Ishikawa (cell line): ENCODE data around the gene LRRC71.

ENCODE experiments used
- CEBPB ChIP-seq: IDR thresholded peaks from 2 replicates; pipeline ENCODE4 v1.6.1; 2012
- CREB1 ChIP-seq: IDR thresholded peaks from 2 replicates; pipeline ENCODE4 v1.6.1; 2012; ENCODE audit warnings: low read depth
- EGR1 ChIP-seq: IDR thresholded peaks from 2 replicates; pipeline ENCODE4 v1.6.1; 2012
- EP300 ChIP-seq: IDR thresholded peaks from 2 replicates; pipeline ENCODE4 v1.6.1; 2012; ENCODE audit warnings: borderline replicate concordance
- FOXM1 ChIP-seq: IDR thresholded peaks from 2 replicates; pipeline ENCODE4 v1.6.1; 2012; ENCODE audit warnings: low read depth, borderline replicate concordance
- NFIC ChIP-seq: IDR thresholded peaks from 2 replicates; pipeline ENCODE4 v1.6.1; 2012
- RAD21 ChIP-seq: IDR thresholded peaks from 2 replicates; pipeline ENCODE4 v1.6.1; 2012; ENCODE audit warnings: low read depth
- TAF1 ChIP-seq: IDR thresholded peaks from 2 replicates; pipeline ENCODE4 v1.6.1; 2012; ENCODE audit warnings: low read depth, mild to moderate bottlenecking
- TCF12 ChIP-seq: IDR thresholded peaks from 2 replicates; pipeline ENCODE4 v1.6.1; 2012; ENCODE audit warnings: low read depth
- TEAD4 ChIP-seq: IDR thresholded peaks from 2 replicates; pipeline ENCODE4 v1.6.1; 2012
- USF1 ChIP-seq: IDR thresholded peaks from 2 replicates; pipeline ENCODE4 v1.6.1; 2012
- YY1 ChIP-seq: IDR thresholded peaks from 2 replicates; pipeline ENCODE4 v1.6.1; 2012; ENCODE audit warnings: low read depth
- ZBTB7A ChIP-seq: IDR thresholded peaks from 2 replicates; pipeline ENCODE4 v1.6.1; 2012; ENCODE audit warnings: low read depth
- TF ChIP-seq, protein P1 (sequence below): IDR thresholded peaks from 2 replicates; pipeline ENCODE4 v1.6.1; 2012
- TF ChIP-seq, protein P2 (sequence below): IDR thresholded peaks from 2 replicates; pipeline ENCODE4 v1.6.1; 2012; ENCODE audit warnings: low read depth, mild to moderate bottlenecking

Gene LRRC71

GRCh38 chr1:156898971-156899664, 21.3 kb upstream of the LRRC71 start:
- TF ChIP-seq CEBPB, result no peak
- TF ChIP-seq EP300, result no peak
- no peak for TF ChIP-seq RAD21
- no peak for TF ChIP-seq TAF1
- no peak for TF ChIP-seq TEAD4
- TF ChIP-seq YY1, result no peak
- TF ChIP-seq TCF12, result no peak
- TF ChIP-seq, protein P1, sequence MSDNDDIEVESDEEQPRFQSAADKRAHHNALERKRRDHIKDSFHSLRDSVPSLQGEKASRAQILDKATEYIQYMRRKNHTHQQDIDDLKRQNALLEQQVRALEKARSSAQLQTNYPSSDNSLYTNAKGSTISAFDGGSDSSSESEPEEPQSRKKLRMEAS, result no peak
- no peak for TF ChIP-seq FOXM1
- no peak for TF ChIP-seq NFIC
- TF ChIP-seq, protein P2, sequence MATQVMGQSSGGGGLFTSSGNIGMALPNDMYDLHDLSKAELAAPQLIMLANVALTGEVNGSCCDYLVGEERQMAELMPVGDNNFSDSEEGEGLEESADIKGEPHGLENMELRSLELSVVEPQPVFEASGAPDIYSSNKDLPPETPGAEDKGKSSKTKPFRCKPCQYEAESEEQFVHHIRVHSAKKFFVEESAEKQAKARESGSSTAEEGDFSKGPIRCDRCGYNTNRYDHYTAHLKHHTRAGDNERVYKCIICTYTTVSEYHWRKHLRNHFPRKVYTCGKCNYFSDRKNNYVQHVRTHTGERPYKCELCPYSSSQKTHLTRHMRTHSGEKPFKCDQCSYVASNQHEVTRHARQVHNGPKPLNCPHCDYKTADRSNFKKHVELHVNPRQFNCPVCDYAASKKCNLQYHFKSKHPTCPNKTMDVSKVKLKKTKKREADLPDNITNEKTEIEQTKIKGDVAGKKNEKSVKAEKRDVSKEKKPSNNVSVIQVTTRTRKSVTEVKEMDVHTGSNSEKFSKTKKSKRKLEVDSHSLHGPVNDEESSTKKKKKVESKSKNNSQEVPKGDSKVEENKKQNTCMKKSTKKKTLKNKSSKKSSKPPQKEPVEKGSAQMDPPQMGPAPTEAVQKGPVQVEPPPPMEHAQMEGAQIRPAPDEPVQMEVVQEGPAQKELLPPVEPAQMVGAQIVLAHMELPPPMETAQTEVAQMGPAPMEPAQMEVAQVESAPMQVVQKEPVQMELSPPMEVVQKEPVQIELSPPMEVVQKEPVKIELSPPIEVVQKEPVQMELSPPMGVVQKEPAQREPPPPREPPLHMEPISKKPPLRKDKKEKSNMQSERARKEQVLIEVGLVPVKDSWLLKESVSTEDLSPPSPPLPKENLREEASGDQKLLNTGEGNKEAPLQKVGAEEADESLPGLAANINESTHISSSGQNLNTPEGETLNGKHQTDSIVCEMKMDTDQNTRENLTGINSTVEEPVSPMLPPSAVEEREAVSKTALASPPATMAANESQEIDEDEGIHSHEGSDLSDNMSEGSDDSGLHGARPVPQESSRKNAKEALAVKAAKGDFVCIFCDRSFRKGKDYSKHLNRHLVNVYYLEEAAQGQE, result no peak
- TF ChIP-seq EGR1, result no peak
- TF ChIP-seq USF1, result no peak

DNA sequence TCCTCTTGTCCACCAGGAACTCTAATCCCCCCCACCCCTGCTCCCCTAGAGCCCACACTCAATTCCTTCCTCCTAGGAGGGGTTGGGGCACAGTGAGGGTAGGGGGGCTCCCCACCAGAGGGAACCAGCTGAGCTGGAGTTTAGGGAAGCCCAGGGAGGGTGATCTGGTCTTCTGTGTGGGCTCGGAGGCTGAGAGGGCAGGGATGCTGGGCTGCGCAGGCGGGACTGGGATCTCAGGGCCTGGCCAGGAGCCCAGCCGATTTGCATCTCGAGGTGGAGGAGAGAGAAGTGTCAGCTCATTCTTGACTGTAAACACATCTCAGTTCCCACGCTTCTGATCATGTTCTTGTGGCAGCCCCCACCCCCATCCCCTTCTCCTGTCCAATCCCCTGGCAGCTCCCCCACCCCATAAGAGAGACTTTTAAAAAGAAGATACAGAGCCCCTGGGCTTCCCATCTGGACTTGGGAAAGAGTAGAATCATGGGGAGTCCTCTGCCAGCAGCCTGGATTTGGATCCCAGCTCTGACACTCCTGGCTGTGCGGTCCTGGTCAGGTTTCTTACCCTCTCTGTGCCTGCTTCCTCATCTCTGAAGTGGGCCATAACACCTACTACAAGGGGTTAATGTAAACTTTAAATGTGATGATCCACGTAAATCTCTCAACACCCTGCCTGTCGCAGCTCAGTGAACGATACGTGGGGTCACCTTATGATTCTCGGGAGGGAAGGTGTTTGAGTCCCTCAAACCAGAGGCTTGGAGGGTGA, 20.3 kb upstream of the LRRC71 start:
- TF ChIP-seq TAF1 (no peak), CREB1 (no peak), CEBPB (no peak), TCF12 (no peak), EP300 (no peak), EGR1 (no peak), RAD21 (no peak), USF1 (no peak)
- TF ChIP-seq, protein P2, result no peak

DNA sequence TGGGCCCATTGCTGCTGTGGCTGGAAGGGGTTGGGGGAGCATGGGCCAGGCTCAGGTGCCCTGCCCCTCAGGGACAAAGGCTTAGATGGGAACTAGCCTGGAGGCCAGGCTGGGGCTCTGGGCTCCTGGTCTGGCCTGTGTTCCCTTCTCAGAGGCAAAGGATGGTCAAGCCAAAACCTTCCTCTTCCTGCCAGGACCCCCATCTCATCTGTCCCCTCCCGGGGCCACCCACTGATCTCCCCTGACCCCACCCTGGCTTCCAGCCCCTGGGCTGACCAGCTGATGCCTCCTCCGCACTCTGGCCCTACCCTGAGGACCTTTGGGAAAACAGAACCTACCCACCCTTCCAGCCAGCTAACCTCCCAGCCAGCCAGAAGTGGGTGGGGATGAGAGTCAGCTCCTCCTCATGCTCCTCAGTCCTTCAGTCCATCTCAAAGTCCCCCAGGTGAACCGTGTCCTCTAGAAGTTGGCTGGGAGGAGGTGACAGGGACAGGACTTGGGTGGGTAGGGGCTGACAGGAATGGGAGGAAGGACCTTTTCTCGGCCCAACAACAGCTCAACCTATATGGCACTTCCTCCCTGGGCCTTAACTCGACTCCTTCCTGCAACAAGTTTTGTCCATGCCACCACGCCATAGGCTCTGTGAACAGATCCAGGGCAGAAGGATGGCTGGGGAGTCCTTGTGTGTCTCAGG, 19.4 kb upstream of the LRRC71 start:
- TF ChIP-seq TAF1, result no peak
- no peak for TF ChIP-seq TCF12
- no peak for TF ChIP-seq CEBPB
- no peak for TF ChIP-seq TEAD4

DNA sequence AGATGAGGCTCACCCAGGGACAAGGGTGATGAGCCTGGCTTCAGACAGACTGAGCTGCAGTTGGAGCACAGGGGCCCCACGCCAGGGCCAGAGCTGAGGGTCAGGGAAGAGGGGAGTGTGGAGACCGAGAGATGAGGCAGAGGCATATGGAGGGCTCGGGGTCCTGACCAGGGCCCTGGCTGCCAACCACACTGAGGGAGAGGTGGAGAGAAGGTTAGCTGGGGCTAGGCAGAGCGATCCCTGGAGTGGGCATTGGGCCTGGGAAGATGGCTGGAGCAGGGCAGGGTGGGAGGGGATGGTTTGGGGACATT, 18.9 kb upstream of the LRRC71 start:
- TF ChIP-seq EP300 (no peak), CREB1 (no peak)

DNA sequence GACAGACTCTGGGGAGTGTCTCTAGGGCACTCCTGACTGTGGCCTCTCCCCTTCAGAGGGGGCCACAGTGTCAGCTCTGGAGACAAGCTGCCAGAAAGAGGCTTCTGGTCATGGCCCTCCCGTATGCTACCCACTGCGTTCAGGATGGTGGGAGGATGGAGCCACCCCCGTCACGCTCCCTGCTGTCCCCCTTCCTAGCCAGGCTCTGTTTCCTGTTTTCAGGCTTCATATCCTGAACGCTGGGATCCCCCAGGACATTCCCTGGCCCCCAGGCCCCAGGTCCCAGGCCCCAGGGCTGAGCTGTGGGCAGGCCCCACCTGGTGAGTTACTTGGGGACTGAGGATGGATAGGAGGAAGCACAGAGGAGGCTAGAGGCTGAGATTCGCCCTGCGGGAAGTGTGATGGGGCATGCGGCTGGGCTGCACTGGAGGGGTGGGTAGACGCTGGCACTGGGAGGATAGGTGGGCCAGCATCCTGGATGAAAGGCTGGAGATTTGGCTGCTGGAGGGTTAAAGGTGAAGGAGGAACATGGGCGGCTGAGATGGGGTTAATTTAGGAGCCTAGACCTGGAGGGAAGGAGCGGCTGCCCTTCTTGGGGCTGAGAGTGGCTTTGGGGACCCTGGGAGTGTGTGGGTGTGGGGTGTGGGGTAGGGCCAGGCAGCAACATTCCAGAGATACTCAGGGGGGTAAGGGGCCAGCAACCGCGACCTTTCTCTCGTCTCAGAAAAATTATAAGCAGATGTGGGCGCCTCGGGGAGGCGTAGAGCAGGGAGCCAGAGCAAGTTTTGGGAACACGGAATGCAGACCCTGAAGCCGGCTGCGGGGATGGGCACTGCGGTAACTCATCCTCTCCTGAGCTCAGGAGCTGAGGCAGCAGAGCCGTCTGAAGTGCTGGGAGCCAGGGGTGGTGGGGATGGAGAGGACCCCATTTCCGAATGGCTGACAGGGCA, 18.2 kb upstream of the LRRC71 start:
- TF ChIP-seq TAF1, result no peak
- no peak for TF ChIP-seq YY1
- TF ChIP-seq, protein P1, result no peak
- TF ChIP-seq RAD21, result no peak
- TF ChIP-seq EP300, result no peak
- no peak for TF ChIP-seq NFIC
- TF ChIP-seq CEBPB, result no peak
- no peak for TF ChIP-seq CREB1
- TF ChIP-seq TEAD4, result no peak
- no peak for TF ChIP-seq FOXM1
- no peak for TF ChIP-seq EGR1
- TF ChIP-seq, protein P2, result no peak
- no peak for TF ChIP-seq ZBTB7A
- TF ChIP-seq TCF12, result no peak
- TF ChIP-seq USF1, result no peak
